Right cardiac atrium (tissue), 5 donors: Measurements from ENCODE around the gene TSPO2. TPM values are rescaled to one million over a fixed set of nuclear protein-coding genes. Genes with fewer than 3 reads are reported as not detected.
A peak's percentile ranks its signal among the peaks of the same experiment; 100 is the strongest.

Experiments
- ATAC-seq, 2 donors: fragments of 200-7000 bp; cut with Tn5 transposase; one replicate each; pipeline versions ENCODE4 v1.8.0 to v1.9.1; 2020; ENCODE audit warnings: moderate library complexity in 2 of 2, mild to moderate bottlenecking in 1 of 2
- DNase-seq, 3 donors: peaks; one replicate each; pipeline ENCODE4 v3.0.0-alpha.2; 2020
- H3K27ac ChIP-seq: one replicate; pipeline ENCODE4 v1.5.1; 2013; ENCODE audit warnings: mild to moderate bottlenecking, low read length, control low read depth, moderate library complexity
- H3K27me3 ChIP-seq: one replicate; pipeline ENCODE4 v1.6.1; 2013; ENCODE audit not compliant: control insufficient read depth, insufficient read depth
- H3K4me1 ChIP-seq: one replicate; pipeline ENCODE4 v1.6.1; 2013; ENCODE audit warnings: low read length; ENCODE audit not compliant: control insufficient read depth, insufficient read depth
- H3K4me3 ChIP-seq: one replicate; pipeline ENCODE4 v1.5.1; 2013; ENCODE audit warnings: low read length, control low read depth
- H3K9me3 ChIP-seq: one replicate; pipeline ENCODE4 v1.6.1; 2013; ENCODE audit warnings: low read length; ENCODE audit not compliant: control insufficient read depth
- WGBS: extraction: QIAGEN DNeasy Blood & Tissue Kit; methylation state at CpG from one replicate; pipeline ENCODE4 v1.1.7; 2013; 5-methylcytosine and 5-hydroxymethylcytosine counted together
- intact Hi-C, 4 donors: fragments of 100-400 bp; cut with DNase I; formaldehyde crosslinking; loops; one replicate each; pipeline versions ENCODE4 v1.11.0 to v1.14.0; 2022 to 2023
- polyA plus RNA-seq: library from polyadenylated mRNA; stranded (reverse); fragments of 200-250 nt; gene quantifications from one replicate; pipeline ENCODE4 v1.2.3, GENCODE V29; 2013
- total RNA-seq, 4 donors: library from RNA; stranded (reverse); fragmentation: NEBNext Ultra II Directional; extraction: Animal tissue kit (Norgen Biotek cat#: 25700); gene quantifications; one replicate each; pipeline ENCODE4 v1.2.1, GENCODE V29; 2021
- donor health status: healthy with polysubstance abuse.
- donor health status: DM: no; HTN: yes; CAD: no.
- donor health status: DM: no; HTN: no; CAD: no.
- donor health status: DM: no; HTN: yes; CAD: no; lungs with severe emphysema.
- donor health status: DM: yes; HTN: yes; CAD: no.

Gene TSPO2
- total and polyA plus RNA-seq, 5 donors = not detected

DNA sequence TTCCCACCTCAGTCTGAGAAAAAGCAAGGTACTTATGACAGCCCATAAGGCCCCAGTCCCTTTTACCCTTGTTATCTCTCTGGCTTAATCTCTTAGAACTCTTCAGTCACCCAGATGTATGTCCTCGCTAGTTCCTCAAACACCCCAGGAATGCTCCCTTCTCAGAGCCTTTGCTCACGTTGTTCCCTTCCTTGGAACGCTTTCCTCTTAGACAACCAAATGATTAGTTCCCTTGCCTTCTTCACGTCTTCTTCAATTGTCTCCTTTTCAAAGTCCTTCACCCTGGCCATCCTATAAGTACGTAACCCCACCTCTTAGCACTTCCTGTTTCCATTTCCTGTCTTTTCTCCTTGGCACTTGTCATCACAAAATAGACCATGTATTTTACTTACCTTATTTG is 9.6 kb downstream of the TSPO2 start:
- no peaks in the 10 kb centered on the region for H3K9me3 ChIP-seq
- no peak overlapping the region for H3K27ac ChIP-seq
- ATAC-seq (no peak), DNase-seq (no peak)
- WGBS = 50% methylated on average over 5 of the region's 5 CpGs
- peaks cover 3% of the 10 kb centered on the region for H3K4me1 ChIP-seq
- no peak overlapping the region for H3K4me3 ChIP-seq
- H3K27me3 ChIP-seq = no peaks in the 10 kb centered on the region
- intact Hi-C loops = no loop called here

DNA sequence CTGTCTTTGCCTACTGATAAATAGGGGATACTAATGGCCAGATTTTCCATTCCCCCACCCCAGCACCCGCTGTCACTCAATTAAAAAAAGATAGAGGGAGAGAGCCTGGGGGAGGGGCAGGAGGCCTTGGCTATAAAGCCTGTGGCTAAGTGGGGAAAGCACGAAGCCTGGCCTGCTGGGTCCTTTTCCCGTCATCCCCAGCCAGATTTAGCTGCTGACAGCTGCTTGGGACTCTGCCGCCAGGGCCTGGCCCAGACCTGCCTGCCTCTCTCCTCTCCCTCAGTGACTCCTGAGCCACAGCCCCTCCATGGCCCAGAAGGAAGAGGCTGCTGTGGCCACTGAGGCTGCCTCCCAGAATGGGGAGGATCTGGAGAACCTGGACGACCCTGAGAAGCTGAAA is 10.8 kb downstream of the TSPO2 start, which contains the start of gene APOBEC2:
Gene APOBEC2 (plus strand): TSS at position 162 of the 400 bp plus-strand sequence. CDS start 146 bp downstream, at position 308.
- intact Hi-C loops = no loop called here
- ATAC-seq = peak; percentile 85 to 90
- peak within 1 kb of the TSS; percentile 36 for H3K4me3 ChIP-seq

DNA sequence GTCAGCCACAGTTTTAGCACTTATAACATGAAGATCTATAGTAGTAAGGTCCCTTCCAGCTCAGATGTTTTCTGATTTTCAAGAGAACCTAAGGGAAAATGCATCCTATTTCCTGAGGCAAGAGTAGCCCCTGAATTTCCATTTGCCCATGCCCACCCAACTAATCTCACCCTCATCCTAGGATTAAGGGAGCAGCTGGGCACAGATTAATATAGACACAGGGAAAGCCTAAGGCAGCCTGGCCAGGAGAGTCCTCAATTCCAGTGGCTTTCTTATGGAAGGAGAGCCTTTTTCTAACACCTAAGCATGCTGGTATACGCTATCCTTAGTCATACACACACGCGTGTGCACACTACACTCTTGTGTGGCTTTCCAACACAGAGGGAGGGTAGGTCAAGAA is 12.2 kb downstream of the TSPO2 start:
- H3K27ac ChIP-seq = peak overlapping the region; percentile 55
- H3K4me3 ChIP-seq = peak overlapping the region; percentile 36
- DNase-seq (no peak), ATAC-seq (no peak)
- intact Hi-C loops = no loop called here
- H3K27me3 ChIP-seq = no peaks in the 10 kb centered on the region
- 72% methylated on average over 3 of the region's 3 CpGs for WGBS
- no peaks in the 10 kb centered on the region for H3K9me3 ChIP-seq
- peaks cover 14% of the 10 kb centered on the region for H3K4me1 ChIP-seq

More for the DNA sequence above, 10.8 kb downstream of the TSPO2 start, which contains the start of gene APOBEC2:
- peak within 1 kb of the TSS; percentile 81 for H3K27ac ChIP-seq
- 41% methylated on average over 5 of the region's 5 CpGs for WGBS
- peak; percentile 75 to 92 (median 90) for DNase-seq
- peaks cover 7% of the 10 kb centered on the region for H3K4me1 ChIP-seq
- no peaks in the 10 kb centered on the region for H3K27me3 ChIP-seq
- no peaks in the 10 kb centered on the region for H3K9me3 ChIP-seq

DNA sequence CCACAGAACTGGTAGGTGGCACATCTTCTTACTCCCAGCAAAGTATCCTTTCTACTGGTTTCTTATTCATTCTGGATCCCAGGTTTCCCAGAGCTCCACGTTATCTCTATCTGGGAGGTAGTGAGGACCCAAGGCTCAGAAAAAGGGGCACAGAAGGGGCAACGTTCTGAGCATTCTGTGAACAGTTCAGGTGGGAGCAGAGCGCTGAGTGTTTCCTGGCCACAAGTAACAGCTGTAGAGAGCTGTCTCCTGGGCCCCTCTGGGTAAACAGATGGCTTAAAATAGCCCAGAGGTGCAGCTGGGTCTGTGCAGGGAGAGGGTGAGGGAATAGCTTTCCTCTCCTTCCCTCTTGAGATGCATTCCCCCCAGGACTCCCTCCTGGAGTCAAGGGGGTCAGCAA is 12.9 kb downstream of the TSPO2 start:
- Histone ChIP-seq H3K4me1 (peaks cover 14% of the 10 kb centered on the region), H3K27ac (peak overlapping the region; percentile 93), H3K9me3 (no peaks in the 10 kb centered on the region), H3K27me3 (no peaks in the 10 kb centered on the region), H3K4me3 (peak overlapping the region; percentile 36)
- ATAC-seq (peak; percentile 61 to 66), DNase-seq (peak in 1 of 3 donors; percentile 63)
- 47% methylated on average over 3 of the region's 3 CpGs for WGBS
- intact Hi-C loops = no loop called here

DNA sequence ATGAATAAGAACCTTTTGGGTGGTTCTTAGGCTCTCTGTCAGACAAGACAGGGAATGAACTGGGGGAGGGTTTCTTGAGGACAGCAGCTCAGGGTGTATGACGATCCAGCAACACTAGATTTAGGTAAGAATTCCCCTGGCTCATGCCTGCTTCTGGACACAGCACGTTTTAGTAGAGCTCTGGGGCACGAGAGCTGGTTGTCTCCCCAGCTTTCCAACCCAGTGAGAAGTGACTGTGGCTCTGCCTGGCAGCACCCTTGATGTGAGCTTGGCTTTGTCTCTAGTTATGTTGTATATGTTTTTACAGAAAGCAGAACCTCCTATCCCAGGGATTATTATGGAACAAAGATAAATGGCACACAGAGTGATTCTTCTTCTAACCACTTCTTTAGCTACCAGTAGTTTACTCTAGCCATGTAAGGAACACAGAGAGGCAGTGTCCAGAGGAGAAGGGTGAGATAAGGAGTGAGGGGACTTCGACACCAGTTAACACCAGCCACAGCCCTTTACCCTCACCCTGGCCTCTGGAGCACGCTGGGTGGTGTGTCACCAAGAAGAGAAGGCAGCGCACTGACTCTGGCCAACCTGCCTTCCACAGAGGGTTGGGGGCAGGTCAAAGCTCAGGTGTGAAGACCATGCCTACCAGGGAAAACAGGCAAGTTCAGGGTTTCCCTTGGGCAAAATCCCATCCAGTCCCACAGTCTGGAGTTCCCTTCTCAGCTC is 14.7 kb downstream of the TSPO2 start:
- DNase-seq (no peak), ATAC-seq (no peak)
- intact Hi-C loops = no loop called here
- Histone ChIP-seq H3K9me3 (no peaks in the 10 kb centered on the region), H3K4me1 (peaks cover 18% of the 10 kb centered on the region), H3K27me3 (no peaks in the 10 kb centered on the region), H3K4me3 (no peak overlapping the region), H3K27ac (peak overlapping the region; percentile 71)
- 65% methylated on average over 6 of the region's 6 CpGs for WGBS

DNA sequence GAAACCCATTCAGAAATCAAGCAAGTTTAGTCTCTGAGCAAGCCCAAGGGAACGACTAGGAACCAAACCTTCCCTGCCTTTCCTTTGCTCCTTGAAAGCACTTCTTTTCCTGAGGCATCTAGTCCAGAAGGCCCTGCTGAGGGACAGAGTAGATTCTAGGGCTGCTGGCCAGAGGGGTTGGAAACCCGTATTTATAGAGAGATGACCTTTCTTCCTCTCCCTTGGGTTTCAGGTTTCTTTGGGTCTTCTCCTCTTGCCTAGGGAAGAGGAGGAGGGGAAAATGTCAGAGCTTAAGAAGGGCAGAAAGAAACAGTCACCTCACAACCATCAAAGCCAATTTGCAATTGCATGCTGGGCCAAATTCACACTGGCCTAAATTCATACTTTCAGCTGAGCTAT is 16.5 kb downstream of the TSPO2 start:
- Histone ChIP-seq H3K27ac (peak overlapping the region; percentile 82), H3K27me3 (no peaks in the 10 kb centered on the region), H3K4me1 (peaks cover 18% of the 10 kb centered on the region), H3K9me3 (no peaks in the 10 kb centered on the region), H3K4me3 (no peak overlapping the region)
- ATAC-seq = no peak
- 46% methylated on average over 2 of the region's 2 CpGs for WGBS
- intact Hi-C loops = no loop called here
- no peak for DNase-seq

DNA sequence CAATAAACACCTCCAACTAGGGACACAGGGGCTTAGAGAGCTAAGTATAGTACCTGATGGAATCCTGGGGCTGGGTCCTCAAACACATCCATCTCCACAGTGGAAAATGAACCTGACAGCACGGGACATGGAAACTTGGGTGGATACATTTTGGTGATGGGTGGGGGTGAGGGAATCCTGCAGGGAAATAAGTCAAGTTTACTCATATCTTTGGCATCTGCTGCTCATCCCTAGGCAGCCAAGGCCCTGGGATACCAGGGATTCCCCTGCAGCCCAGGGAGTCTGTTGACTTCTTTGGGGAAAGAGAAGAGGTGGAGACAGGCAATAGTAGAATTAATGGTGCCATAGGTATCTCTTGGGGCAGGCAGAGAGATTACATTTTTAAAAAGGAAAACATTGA is 17.3 kb downstream of the TSPO2 start:
- Histone ChIP-seq H3K27me3 (no peaks in the 10 kb centered on the region), H3K4me1 (peaks cover 18% of the 10 kb centered on the region), H3K27ac (peak overlapping the region; percentile 82), H3K4me3 (no peak overlapping the region), H3K9me3 (no peaks in the 10 kb centered on the region)
- no peak for DNase-seq
- intact Hi-C loops = no loop called here
- 86% methylated on average over 1 of the region's 1 CpG for WGBS
- ATAC-seq = no peak

DNA sequence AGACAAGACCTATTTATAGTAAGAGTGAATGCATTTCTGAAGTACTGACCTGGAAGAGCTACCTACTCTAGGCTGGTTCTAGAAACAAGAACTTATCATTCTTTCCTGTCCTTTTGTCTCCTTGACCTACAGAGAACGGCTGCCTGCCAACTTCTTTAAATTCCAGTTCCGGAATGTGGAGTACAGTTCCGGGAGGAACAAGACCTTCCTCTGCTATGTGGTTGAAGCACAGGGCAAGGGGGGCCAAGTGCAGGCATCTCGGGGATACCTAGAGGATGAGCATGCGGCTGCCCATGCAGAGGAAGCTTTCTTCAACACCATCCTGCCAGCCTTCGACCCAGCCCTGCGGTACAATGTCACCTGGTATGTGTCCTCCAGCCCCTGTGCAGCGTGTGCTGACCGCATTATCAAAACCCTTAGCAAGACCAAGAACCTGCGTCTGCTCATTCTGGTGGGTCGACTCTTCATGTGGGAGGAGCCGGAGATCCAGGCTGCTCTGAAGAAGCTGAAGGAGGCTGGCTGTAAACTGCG is 19.0 kb downstream of the TSPO2 start:
- H3K27ac ChIP-seq = peak overlapping the region; percentile 85

DNA sequence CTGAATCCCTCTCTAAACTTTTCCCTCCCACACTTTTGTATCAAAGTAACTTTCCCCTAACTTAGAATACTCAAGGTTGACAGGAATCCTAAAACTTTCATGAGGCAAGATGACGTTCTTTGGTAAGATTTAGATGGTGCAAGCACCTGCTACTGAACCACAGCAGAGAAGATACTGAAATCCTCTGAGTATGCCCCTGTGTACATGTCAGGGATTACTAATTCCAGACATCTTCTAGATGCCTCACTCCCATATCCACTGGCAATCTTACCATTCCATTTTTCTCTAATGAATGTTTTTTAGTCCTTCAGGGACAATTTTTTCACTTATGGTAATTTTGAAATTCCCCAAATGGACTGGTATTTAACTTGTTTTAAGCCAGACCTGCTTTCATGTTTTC is 19.8 kb downstream of the TSPO2 start:
- H3K4me1 ChIP-seq = peaks cover 14% of the 10 kb centered on the region
- H3K27ac ChIP-seq = no peak overlapping the region
- 63% methylated on average over 1 of the region's 1 CpG for WGBS
- no peaks in the 10 kb centered on the region for H3K27me3 ChIP-seq
- DNase-seq (no peak), ATAC-seq (no peak)
- H3K4me3 ChIP-seq = no peak overlapping the region
- no peaks in the 10 kb centered on the region for H3K9me3 ChIP-seq
- intact Hi-C loops = loop anchor here in 2 of 4 donors (5.0 to 10.0 kb wide), 2 partner anchors 55 to 57 kb away; no protein-coding TSS in a partner anchor

More for the DNA sequence above, 19.0 kb downstream of the TSPO2 start:
- H3K27me3 ChIP-seq = no peaks in the 10 kb centered on the region
- H3K4me3 ChIP-seq = no peak overlapping the region
- peak in 1 of 2 donors; percentile 21 for ATAC-seq
- intact Hi-C loops = loop anchor here in 2 of 4 donors (5.0 to 10.0 kb wide), 2 partner anchors 54 to 56 kb away; no protein-coding TSS in a partner anchor
- WGBS = 70% methylated on average over 13 of the region's 13 CpGs
- H3K4me1 ChIP-seq = peaks cover 15% of the 10 kb centered on the region
- DNase-seq = no peak
- no peaks in the 10 kb centered on the region for H3K9me3 ChIP-seq

DNA sequence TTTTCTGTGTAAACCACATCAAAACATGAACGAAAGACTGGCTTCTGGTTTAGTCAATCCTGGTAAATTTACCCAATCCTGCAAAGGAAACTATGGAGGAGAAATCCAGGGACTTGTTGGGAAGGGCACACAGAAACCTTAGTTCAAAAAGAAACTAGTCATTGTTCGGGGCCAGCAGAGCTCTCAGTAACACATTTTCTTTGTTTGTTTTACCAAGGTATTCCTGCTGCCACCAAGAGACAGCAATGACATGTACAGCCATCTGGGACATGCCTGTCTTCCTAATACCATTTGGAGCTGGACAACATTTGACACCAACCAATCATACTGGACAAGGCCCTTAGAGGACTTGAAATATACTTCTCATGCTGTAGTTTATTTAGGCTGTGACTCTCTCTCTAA is 21.6 kb downstream of the TSPO2 start:
- Histone ChIP-seq H3K9me3 (no peaks in the 10 kb centered on the region), H3K27ac (peak overlapping the region; percentile 77), H3K4me3 (no peak overlapping the region), H3K27me3 (no peaks in the 10 kb centered on the region), H3K4me1 (peaks cover 8% of the 10 kb centered on the region)
- ATAC-seq (peak; percentile 23 to 53), DNase-seq (no peak)
- WGBS = 70% methylated on average over 2 of the region's 2 CpGs
- intact Hi-C loops = loop anchor here in 2 of 4 donors (5.0 to 10.0 kb wide), 2 partner anchors 57 to 59 kb away; no protein-coding TSS in a partner anchor

DNA sequence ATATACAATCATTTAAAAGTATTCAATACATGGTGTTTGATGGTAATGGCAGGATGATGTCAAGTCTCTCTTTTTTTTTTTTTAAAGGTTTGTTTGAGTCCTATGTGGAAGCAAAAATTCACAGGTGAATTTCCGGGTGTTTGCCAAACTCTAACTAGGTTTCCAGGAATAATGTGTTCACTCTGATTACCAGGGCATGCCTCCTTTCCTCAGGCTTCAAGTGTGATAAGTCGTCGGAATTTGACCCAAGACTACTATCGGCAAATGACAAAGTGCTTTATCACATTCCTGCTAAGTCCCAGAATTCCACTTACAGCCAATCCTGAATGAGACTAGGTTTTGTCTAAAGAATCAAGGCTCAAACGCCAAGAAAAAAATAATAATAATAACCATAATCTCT is 22.6 kb downstream of the TSPO2 start:
- Histone ChIP-seq H3K4me1 (peaks cover 4% of the 10 kb centered on the region), H3K4me3 (no peak overlapping the region), H3K27ac (no peak overlapping the region), H3K9me3 (no peaks in the 10 kb centered on the region), H3K27me3 (no peaks in the 10 kb centered on the region)
- DNase-seq (no peak), ATAC-seq (no peak)
- intact Hi-C loops = loop anchor here in 3 of 4 donors (5.0 to 10.0 kb wide), 2 partner anchors 58 to 60 kb away; no protein-coding TSS in a partner anchor
- WGBS = 54% methylated on average over 5 of the region's 5 CpGs
